ENCODE results near the gene SLC38A3. TPM values are rescaled to one million over a fixed set of nuclear protein-coding genes. Genes with fewer than 3 reads are reported as not detected.

The SLC38A3 gene
- total RNA-seq, 2 donors from 2014 or later = 0.28 TPM; not detected in 1

GRCh38 chr3:50264383-50264963 lies 59.4 kb downstream of the SLC38A3 start:
- DNase-seq (ENCODE audit: low spot score) (peak; percentile 55), ATAC-seq (ENCODE audit: insufficient number of reproducible peaks, low FRiP score, low read depth) (peak; percentile 52)
- TF ChIP-seq CTCF (IDR thresholded peaks at IDR 0.05) = no peak
- Histone ChIP-seq H3K4me3 (peak overlapping the region; percentile 21), H3K27me3 (replicated peaks; ENCODE audit: insufficient read depth) (no peaks in the 10 kb centered on the region), H3K4me1 (ENCODE audit: control insufficient read depth in 1 of 2, low read depth in 2 of 2) (peaks cover 36 to 92% of the 10 kb centered on the region in 2 donors), H3K27ac (peak overlapping the region; percentile 98), H3K9me3 (no peaks in the 10 kb centered on the region), H3K36me3 (no peaks in the 10 kb centered on the region)

GRCh38 chr3:50264964-50265485 lies 60.0 kb downstream of the SLC38A3 start:
- DNase-seq (ENCODE audit: low spot score) (no peak), ATAC-seq (ENCODE audit: insufficient number of reproducible peaks, low FRiP score, low read depth) (no peak)
- Histone ChIP-seq H3K27ac (peak overlapping the region; percentile 98), H3K36me3 (no peaks in the 10 kb centered on the region), H3K27me3 (replicated peaks; ENCODE audit: insufficient read depth) (no peaks in the 10 kb centered on the region), H3K4me1 (ENCODE audit: control insufficient read depth in 1 of 2, low read depth in 2 of 2) (peaks cover 33 to 93% of the 10 kb centered on the region in 2 donors), H3K9me3 (no peaks in the 10 kb centered on the region), H3K4me3 (peak overlapping the region; percentile 27)
- TF ChIP-seq CTCF (IDR thresholded peaks at IDR 0.05) = no peak

GRCh38 chr3:50265571-50265970 lies 60.5 kb downstream of the SLC38A3 start:
- ATAC-seq (ENCODE audit: insufficient number of reproducible peaks, low FRiP score, low read depth) = no peak
- H3K27me3 ChIP-seq (replicated peaks; ENCODE audit: insufficient read depth) = no peaks in the 10 kb centered on the region
- H3K36me3 ChIP-seq = no peaks in the 10 kb centered on the region
- H3K4me3 ChIP-seq = peak overlapping the region; percentile 27
- H3K27ac ChIP-seq = peak overlapping the region; percentile 98
- no peak for TF ChIP-seq CTCF (IDR thresholded peaks at IDR 0.05)
- no peaks in the 10 kb centered on the region for H3K9me3 ChIP-seq
- DNase-seq (ENCODE audit: low spot score) = no peak
- H3K4me1 ChIP-seq (ENCODE audit: control insufficient read depth in 1 of 2, low read depth in 2 of 2) = peaks cover 33 to 96% of the 10 kb centered on the region in 2 donors

- Histone ChIP-seq H3K27ac (peak overlapping the region; percentile 98), H3K27me3 (replicated peaks; ENCODE audit: insufficient read depth) (no peaks in the 10 kb centered on the region), H3K9me3 (no peaks in the 10 kb centered on the region), H3K36me3 (no peaks in the 10 kb centered on the region), H3K4me3 (peak overlapping the region; percentile 71), H3K4me1 (ENCODE audit: control insufficient read depth in 1 of 2, low read depth in 2 of 2) (peaks cover 33 to 94% of the 10 kb centered on the region in 2 donors)
- no peak for DNase-seq (ENCODE audit: low spot score)
- no peak for ATAC-seq (ENCODE audit: insufficient number of reproducible peaks, low FRiP score, low read depth)
- no peak for TF ChIP-seq CTCF (IDR thresholded peaks at IDR 0.05)
Measured at GRCh38 chr3:50266017-50266416, 60.9 kb downstream of the SLC38A3 start.

- Histone ChIP-seq H3K4me3 (peak overlapping the region; percentile 71), H3K36me3 (no peaks in the 10 kb centered on the region), H3K9me3 (no peaks in the 10 kb centered on the region), H3K27ac (peak overlapping the region; percentile 98), H3K27me3 (replicated peaks; ENCODE audit: insufficient read depth) (no peaks in the 10 kb centered on the region), H3K4me1 (ENCODE audit: control insufficient read depth in 1 of 2, low read depth in 2 of 2) (peaks cover 33 to 86% of the 10 kb centered on the region in 2 donors)
- DNase-seq (ENCODE audit: low spot score) (no peak), ATAC-seq (ENCODE audit: insufficient number of reproducible peaks, low FRiP score, low read depth) (no peak)
- TF ChIP-seq CTCF (IDR thresholded peaks at IDR 0.05) = no peak
Measured at GRCh38 chr3:50266836-50267235, 61.8 kb downstream of the SLC38A3 start.

All from thoracic aorta (tissue), 2 donors.